DMS153 (cell line): Measurements from ENCODE around the gene STXBP5.

Source experiments
- DNase-seq: peaks from one replicate; lab custom pipeline; 2025; lab: John Stamatoyannopoulos, UW

The STXBP5 gene

GRCh38 chr6:147178355-147178754 lies 25.9 kb upstream of the STXBP5 start:
- no peak for DNase-seq

- DNase-seq = no peak
These were observed 24.4 kb upstream of the STXBP5 start for GRCh38 chr6:147179809-147180208.

- DNase-seq = no peak
These were observed 23.3 kb upstream of the STXBP5 start for GRCh38 chr6:147180926-147181325.

DNA sequence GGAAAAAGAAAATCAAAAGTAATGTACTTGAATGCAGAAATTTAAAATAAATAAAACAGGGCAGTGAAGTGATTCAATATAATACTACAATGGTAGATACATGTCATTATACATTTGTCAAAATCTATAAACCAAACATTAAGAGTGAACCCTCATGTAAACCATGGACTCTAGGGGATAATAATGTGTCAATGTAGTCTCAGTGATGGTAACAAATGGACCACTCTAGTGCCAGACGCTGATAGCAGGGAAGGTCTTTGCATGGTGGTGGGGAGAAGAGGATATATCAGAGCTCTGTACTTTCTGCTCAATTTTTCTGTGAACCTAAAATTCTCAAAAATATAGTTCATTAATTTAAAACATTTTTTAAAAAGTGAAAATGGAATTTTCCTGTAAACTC lies 19.8 kb upstream of the STXBP5 start:
- no peak for DNase-seq

DNA sequence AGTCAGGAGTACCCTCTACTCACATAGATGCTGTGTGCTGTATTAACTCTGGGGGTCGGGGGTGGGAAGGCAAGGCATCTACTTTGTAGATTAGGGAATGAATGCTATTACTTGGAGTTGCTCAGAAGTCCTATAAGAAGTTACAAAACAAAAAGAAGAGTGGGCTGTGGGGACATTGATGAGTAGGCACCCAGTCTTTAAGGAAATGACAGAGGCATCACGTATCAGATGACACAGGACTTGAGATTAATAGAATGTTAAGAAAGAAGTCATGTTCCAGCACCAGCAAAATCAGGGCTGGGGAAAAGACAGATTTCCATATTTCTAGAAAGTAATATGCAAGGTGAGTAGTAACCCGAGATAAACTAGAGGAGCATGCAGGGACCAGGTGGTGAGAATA lies 19.0 kb upstream of the STXBP5 start:
- no peak for DNase-seq

DNA sequence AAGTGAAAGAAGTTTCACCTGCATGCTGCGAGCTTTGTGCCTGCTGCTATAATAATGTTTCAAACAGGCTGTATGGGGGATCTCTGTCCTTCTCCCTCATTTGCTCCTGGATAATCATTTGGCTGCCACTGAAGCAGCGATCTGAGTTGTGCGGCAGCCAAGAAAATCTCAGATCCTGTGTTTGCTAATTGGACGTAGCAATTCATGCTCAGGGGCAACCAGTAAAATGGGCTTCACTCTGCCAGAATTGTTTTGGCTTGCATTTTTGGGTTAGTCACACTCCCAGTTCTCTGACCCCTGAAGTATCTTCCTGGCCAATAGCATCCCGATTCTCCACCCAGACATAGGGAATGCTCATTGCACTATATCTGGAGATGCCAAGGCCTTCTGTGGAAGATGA lies 13.7 kb upstream of the STXBP5 start:
- no peak for DNase-seq

GRCh38 chr6:147192278-147192911 lies 11.8 kb upstream of the STXBP5 start:
- no peak for DNase-seq

DNA sequence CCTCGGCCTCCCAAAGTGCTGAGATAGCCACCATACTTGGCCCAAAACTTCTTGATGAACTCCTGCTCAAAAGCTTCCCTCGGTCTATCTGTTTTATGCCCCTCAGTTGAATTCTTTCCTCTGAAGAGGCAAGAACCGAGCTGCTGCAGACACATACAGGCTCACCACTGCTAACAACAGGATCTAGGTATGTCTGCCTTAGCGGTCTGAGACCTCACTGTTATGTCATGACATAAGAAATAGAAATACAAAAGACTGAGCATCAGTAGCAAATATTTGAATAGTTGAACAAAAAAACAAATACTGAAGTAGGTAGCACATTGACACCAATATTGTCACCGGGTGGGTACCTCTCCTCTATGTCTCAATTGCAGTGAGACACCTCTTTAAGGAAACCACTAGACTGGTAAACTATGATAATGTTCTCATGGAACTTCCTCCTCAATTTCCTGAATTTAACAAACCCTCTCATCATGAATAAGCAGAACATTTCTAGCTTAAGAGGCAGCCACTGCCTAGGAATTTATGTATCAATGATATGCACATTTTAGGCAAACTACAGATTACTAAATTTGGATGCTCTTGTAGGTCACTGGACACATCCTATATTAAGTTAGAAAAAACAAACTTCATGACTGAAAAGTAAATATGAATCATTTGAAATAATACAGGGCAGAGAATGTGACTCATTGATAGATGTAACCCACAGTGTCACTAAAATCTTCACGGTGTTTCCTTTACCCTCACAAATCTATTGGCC lies 9.4 kb upstream of the STXBP5 start:
- no peak for DNase-seq

GRCh38 chr6:147195510-147195909 lies 8.7 kb upstream of the STXBP5 start:
- no peak for DNase-seq

DNA sequence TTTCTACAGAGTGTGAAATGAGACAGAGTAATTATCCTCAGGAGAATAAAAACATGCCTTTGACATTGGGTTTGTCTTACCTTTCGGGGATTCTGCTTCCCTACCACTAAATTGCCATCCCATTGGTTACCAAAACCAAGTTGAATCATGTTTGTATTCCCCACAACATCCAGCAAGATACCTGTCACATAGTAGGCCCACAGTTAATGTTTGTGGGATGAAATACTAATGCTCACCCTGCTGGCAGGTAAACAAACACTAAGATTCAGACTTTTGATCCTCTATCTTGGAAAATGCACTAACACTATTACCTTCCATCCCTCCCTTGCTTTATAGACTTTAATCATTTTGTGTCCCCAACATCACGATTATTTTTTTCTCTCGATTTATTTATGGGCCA lies 8.2 kb upstream of the STXBP5 start:
- DNase-seq = no peak

DNA sequence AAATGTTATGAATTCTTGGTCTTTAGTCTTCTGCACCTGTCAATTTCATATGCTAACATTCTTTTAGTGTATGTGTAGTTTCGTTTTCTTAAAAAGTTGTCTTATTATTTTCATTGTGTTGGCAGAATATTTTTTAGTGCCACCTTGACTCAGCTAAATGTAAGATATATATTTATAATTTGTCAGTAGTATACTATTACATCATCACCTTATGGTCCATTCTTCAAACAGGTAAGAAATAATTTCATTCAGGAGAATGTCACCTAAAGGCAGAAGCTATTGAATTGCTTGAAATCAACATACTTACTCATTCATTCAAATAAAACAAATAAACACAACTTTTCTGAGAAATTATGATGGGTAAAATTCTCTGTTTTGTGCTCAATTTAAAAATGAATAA lies 3.5 kb upstream of the STXBP5 start:
- no peak for DNase-seq

GRCh38 chr6:147201885-147202515 lies 2.2 kb upstream of the STXBP5 start:
- peak; percentile 20 for DNase-seq

DNA sequence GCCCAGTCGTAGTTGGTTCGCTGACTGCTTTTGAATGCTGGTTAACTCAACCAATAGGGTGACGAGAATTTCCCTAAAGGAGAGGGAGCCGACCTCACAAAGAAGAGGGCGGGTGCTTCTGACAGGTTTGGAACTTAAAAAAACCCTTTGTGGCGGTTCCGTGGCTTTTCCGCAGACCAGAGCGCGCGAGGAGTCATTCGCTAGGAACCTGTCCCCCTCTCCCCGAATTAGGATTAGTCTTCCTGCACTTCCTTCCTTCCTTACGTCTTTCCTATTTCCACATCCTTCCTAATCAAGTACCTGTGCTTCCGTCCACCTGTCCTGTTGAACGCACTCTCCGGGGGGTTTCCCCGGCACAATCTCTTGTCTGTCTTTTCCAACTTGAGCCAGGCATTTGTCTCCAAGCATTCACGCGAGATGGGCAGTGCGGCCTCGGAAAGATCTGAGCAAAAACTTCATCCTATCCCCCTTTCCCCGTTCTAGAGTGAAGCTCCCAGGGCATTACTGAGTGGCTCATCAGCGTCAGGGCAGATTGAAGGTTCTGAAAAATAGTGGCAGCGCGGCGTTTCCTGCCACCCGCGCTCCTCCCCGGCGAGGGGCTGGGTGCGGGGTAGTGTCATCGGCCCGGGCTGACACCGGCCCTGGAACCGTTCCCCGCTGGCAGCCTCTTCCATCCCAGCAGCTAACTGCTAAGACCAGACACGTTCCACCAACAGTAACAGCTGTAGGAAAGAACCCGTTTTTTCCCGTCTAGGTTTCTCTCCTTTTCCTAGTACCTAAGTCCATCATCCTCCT lies 1.5 kb upstream of the STXBP5 start:
- peak; percentile 96 for DNase-seq

DNA sequence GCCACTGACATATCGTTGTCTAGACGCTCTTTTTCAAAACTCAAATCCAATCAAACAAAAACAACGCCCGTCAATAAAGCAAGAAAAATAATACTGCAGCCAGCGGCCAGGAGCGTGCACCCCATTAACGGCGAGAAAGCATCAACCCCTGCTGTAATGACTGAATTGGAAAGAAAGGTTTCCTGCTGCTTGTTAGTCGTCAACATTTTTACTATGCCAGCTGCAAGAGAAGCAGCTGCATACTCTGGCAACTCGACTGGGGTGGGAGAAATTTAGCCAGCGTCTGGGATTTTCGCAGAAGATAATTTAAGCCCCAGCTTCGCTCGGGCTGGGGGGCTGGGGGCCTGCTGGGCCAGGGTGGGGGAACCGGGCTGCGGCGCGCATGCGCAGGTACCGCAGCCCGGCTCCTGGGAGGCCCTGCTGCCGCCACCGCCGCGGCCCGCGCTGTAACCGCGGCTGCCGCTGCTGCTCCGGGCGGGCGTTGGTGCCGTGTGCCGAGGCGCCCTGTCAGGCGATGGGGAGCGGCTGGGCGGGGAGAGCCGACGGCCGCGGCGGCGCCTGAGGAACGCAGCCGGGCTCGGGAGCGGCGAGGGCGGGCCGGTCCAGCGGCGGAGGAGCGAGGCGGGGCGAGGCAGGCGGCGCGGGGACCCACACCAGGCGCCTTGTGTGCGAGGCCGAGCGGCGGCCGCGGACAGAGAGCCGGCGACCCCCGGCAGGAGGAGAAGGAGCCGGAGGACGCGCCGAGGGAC lies 732 bp upstream of the STXBP5 start:
- DNase-seq = peak; percentile 49

GRCh38 chr6:147204843-147205311 lies 660 bp downstream of the STXBP5 start:
- DNase-seq = no peak

DNA sequence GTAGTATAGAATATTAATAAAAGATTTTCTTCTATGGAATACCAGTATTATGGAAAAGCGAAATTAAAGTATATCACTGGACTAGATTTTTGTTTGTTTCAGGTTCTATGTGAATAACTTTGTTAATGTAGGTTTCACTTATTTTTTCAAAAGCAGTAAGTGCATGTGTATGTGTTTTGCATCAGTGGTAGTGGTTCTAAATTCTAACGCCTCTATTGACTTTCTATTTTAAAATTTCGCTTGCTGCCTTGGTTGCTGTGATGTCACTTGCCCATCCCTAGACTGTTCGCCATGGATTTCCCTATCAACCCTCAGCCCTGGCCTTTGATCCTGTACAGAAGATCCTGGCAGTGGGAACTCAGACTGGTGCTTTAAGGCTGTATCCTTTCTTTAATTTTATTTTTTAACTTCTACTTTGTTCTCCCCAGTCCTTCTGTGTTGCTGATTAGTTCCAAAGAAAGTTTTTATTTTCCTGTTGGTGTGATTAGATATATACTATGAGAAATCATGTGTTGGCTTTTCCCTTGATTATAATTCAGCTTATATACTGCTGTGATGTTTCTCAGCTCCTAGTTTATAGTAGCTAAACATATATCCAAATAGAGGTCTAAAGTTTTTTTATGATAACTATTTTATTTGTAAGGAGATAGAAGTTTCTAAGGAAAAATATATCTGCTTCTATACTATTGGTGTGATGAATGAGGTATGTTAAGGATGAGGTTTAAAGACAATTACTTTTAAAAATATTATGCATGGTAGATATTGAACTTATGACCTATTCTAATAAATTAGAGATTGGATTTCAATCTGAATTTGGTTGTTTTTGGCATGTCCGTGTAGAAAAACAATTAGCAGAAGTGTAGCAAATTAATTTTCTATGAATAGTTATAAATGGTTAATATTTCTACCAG lies 1.7 kb downstream of the STXBP5 start:
- peak; percentile 19 for DNase-seq

DNA sequence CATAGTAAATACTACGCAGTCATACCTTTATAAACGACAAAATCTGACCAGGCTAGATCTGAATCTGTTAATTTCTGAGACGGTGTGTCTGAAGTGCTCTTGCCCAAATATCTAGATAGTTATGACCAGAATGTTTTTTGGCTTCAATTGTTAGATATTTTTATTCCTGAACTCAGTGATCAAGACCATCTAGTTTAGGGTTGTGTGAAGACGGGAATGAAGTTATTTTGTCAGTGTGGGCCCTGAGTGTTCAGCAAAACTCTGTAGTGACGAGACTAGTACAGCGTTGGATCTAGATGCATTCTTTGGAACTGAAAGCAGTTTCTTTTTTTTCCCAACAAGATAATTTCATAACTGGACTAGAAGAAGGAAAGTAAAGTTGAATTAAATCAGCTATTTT lies 3.1 kb downstream of the STXBP5 start:
- DNase-seq = no peak

GRCh38 chr6:147207837-147208754 lies 3.9 kb downstream of the STXBP5 start:
- no peak for DNase-seq

DNA sequence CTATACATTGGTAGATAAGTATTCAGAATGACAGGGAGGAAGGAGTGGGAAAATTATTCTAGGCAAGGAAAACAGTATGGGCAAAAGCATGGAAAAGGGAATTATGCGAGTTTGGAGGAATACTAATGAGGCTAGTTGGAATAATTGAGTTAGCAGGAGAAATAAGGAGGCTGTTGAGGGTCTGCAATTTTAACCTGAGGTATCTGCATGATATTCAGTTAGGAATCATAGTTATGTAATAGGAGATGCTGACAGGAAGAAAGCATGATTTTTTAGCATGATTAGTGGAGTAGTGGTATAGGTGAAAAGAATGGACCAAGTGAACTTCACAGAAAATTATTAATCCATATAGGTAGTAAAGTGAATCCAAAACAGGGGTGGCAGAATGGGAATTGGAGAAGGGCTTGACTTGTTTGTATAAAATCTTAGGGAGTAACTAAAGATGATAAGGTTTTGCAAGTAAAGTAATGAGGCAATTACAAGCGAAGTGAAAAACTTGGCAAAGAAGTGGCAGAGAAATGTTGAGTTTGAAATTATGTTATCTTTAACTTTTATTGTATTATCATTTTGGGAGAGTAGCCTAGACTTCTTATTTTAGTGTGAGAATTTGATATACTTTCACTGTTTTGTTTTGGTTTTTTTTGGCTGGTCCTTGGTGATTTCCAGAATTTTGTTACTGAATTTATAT lies 5.7 kb downstream of the STXBP5 start:
- no peak for DNase-seq
